ENCODE results near the gene ADISSP. TPM values are rescaled to one million over a fixed set of nuclear protein-coding genes. Genes with fewer than 3 reads are reported as not detected.

ADISSP gene
- total and polyA plus RNA-seq, 2 experiments from 2014 or later: 24.1 to 38.5 TPM

DNA sequence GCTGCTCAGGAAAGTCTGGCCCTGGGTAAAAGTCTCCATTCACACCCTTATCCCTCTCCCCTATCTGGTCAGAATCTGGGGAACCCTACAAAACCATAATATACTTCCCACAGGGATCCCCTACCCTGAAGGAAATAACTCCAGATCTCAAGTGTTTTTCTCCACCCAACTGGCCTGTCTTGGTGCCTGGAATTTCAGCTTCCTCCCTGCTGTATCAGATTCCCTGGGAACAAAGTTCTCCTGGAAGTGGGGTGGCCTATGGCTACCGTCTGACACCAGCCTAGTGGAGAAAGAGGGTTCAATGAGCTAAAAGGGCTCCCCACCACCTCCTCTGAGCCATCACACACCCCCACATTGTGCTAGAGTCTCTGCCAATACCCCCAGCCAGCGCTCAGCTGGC is 20.1 kb downstream of the ADISSP start:
- H3K4me1 ChIP-seq (ENCODE audit: low read depth): no peaks in the 10 kb centered on the region
- TF ChIP-seq CTCF (IDR thresholded peaks at IDR 0.05; ENCODE audit: low read depth, low read length): no peak
- DNase-seq (ENCODE audit: low read depth in 1 of 2, low spot score in 1 of 2): no peak
- H3K9me3 ChIP-seq (ENCODE audit: low read depth): no peaks in the 10 kb centered on the region
- H3K27ac ChIP-seq: no peak overlapping the region
- H3K36me3 ChIP-seq: no peaks in the 10 kb centered on the region
- H3K27me3 ChIP-seq: peaks cover 67% of the 10 kb centered on the region
- H3K4me3 ChIP-seq: no peak overlapping the region

- H3K4me3 ChIP-seq: no peak overlapping the region
- TF ChIP-seq CTCF (IDR thresholded peaks at IDR 0.05; ENCODE audit: low read depth, low read length): no peak
- no peaks in the 10 kb centered on the region for H3K4me1 ChIP-seq (ENCODE audit: low read depth)
- H3K36me3 ChIP-seq: no peaks in the 10 kb centered on the region
- peaks cover 50% of the 10 kb centered on the region for H3K27me3 ChIP-seq
- no peak overlapping the region for H3K27ac ChIP-seq
- H3K9me3 ChIP-seq (ENCODE audit: low read depth): no peaks in the 10 kb centered on the region
- DNase-seq (ENCODE audit: low read depth in 1 of 2, low spot score in 1 of 2): no peak
Observed at GRCh38 chr20:3745686-3746173, 21.8 kb downstream of the ADISSP start.

GRCh38 chr20:3744806-3745685 is 22.5 kb downstream of the ADISSP start:
- DNase-seq (ENCODE audit: low read depth in 1 of 2, low spot score in 1 of 2): peak; percentile 27 to 84
- Histone ChIP-seq H3K4me3 (peak overlapping the region; percentile 25), H3K27me3 (peaks cover 43% of the 10 kb centered on the region), H3K27ac (no peak overlapping the region), H3K36me3 (no peaks in the 10 kb centered on the region), H3K4me1 (ENCODE audit: low read depth) (no peaks in the 10 kb centered on the region), H3K9me3 (ENCODE audit: low read depth) (no peaks in the 10 kb centered on the region)
- no peak for TF ChIP-seq CTCF (IDR thresholded peaks at IDR 0.05; ENCODE audit: low read depth, low read length)

DNA sequence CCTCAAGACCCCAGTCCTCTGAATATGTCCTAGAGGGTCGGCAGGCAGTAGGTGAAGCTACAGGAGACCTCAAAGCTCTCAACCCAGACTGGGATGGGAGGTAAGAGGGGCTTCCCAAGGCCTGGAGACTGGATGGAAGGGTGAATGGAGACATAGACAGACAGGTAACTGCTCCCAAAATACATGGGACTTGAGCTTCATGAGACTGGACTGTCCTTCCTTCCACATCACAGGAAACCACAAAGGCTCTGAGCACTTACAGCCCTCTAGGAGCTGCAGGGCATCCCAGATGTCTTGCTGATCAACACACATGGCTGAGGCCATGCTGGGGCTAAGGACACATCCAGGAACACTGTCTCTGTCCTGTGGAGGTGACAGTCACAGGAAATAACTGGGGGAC is 23.5 kb downstream of the ADISSP start:
- no peaks in the 10 kb centered on the region for H3K36me3 ChIP-seq
- DNase-seq (ENCODE audit: low read depth in 1 of 2, low spot score in 1 of 2): no peak
- no peak overlapping the region for H3K27ac ChIP-seq
- TF ChIP-seq CTCF (IDR thresholded peaks at IDR 0.05; ENCODE audit: low read depth, low read length): no peak
- no peaks in the 10 kb centered on the region for H3K9me3 ChIP-seq (ENCODE audit: low read depth)
- no peaks in the 10 kb centered on the region for H3K4me1 ChIP-seq (ENCODE audit: low read depth)
- H3K27me3 ChIP-seq: peaks cover 33% of the 10 kb centered on the region
- H3K4me3 ChIP-seq: no peak overlapping the region

GRCh38 chr20:3743251-3743650 is 24.3 kb downstream of the ADISSP start:
- Histone ChIP-seq H3K27me3 (peaks cover 25% of the 10 kb centered on the region), H3K36me3 (no peaks in the 10 kb centered on the region), H3K4me3 (no peak overlapping the region), H3K9me3 (ENCODE audit: low read depth) (no peaks in the 10 kb centered on the region), H3K4me1 (ENCODE audit: low read depth) (no peaks in the 10 kb centered on the region), H3K27ac (no peak overlapping the region)
- TF ChIP-seq CTCF (IDR thresholded peaks at IDR 0.05; ENCODE audit: low read depth, low read length): no peak
- no peak for DNase-seq (ENCODE audit: low read depth in 1 of 2, low spot score in 1 of 2)

Data from cardiac muscle cell (in vitro differentiated cells and primary cell).